ELR (cell line): Measurements from ENCODE around the gene CYSRT1.

Experiments
- DNase-seq: peaks from one replicate; pipeline ENCODE4 v3.0.0-alpha.2; 2015; ENCODE audit warnings: low read depth

CYSRT1 gene

GRCh38 chr9:137227054-137227852 is 2.3 kb downstream of the CYSRT1 start, which contains the start of gene RNF224:
Gene RNF224, plus strand, starts transcription at chr9:137227502. Its CDS starts 834 bp downstream, at chr9:137228336.
- peak; percentile 83 for DNase-seq

- DNase-seq, result no peak
These were observed 3.0 kb downstream of the CYSRT1 start for GRCh38 chr9:137227853-137228505.

- no peak for DNase-seq
These were observed 3.6 kb downstream of the CYSRT1 start for GRCh38 chr9:137228506-137228967.

- no peak for DNase-seq
These were observed 4.3 kb downstream of the CYSRT1 start for GRCh38 chr9:137228968-137229896.

- DNase-seq, result no peak
These were observed 5.1 kb downstream of the CYSRT1 start for GRCh38 chr9:137229903-137230704.

- DNase-seq, result no peak
These were observed 5.9 kb downstream of the CYSRT1 start, which contains the start of gene SLC34A3 for GRCh38 chr9:137230705-137231371. Gene SLC34A3, plus strand, starts transcription at chr9:137230901. Its CDS starts 802 bp downstream, at chr9:137231703.

GRCh38 chr9:137231372-137232039 is 6.5 kb downstream of the CYSRT1 start:
- no peak for DNase-seq

GRCh38 chr9:137232101-137232500 is 7.1 kb downstream of the CYSRT1 start:
- DNase-seq, result no peak

GRCh38 chr9:137232510-137232909 is 7.5 kb downstream of the CYSRT1 start:
- no peak for DNase-seq

GRCh38 chr9:137233143-137233980 is 8.4 kb downstream of the CYSRT1 start:
- no peak for DNase-seq

- DNase-seq, result no peak
These were observed 9.2 kb downstream of the CYSRT1 start for GRCh38 chr9:137234055-137234697.

- DNase-seq, result no peak
These were observed 9.9 kb downstream of the CYSRT1 start for GRCh38 chr9:137234758-137235423.

- DNase-seq, result no peak
These were observed 10.7 kb downstream of the CYSRT1 start for GRCh38 chr9:137235424-137236237.

- peak; percentile 88 for DNase-seq
These were observed 11.4 kb downstream of the CYSRT1 start for GRCh38 chr9:137236238-137236935.

GRCh38 chr9:137236936-137237421 is 12.0 kb downstream of the CYSRT1 start:
- DNase-seq, result no peak
